HG02884 (cell line): ENCODE results near the gene PCP4L1.
A peak's percentile ranks its signal among the peaks of the same experiment; 100 is the strongest.

Source experiments
- ATAC-seq: cut with Tn5 transposase; IDR thresholded peaks from one replicate; pipeline ENCODE4 v1.9.1; 2021; ENCODE audit warnings: mild to moderate bottlenecking, moderate library complexity; ENCODE audit not compliant: unreplicated experiment

Gene PCP4L1

DNA sequence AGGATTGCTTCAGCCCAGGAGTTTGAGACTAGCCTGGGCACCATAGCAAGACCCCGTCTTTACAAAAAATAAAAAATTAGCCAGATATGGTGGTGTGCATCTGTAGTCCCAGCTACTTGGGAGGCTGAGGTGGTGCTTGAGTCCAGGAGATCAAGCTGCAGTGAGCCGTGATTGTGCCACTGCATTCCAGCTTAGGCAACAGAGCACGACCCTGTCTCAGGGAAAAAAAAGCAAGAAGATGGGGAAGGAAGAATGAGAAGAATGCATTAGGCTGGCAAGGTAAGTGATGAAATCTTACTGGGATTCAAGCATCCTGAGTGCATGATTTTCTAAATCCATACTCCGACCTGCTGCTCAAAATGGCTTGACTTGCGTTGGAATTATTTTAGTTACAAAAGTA lies 6.8 kb downstream of the PCP4L1 start:
- ATAC-seq: no peak

GRCh38 chr1:161266202-161266601 lies 7.7 kb downstream of the PCP4L1 start:
- ATAC-seq: no peak

DNA sequence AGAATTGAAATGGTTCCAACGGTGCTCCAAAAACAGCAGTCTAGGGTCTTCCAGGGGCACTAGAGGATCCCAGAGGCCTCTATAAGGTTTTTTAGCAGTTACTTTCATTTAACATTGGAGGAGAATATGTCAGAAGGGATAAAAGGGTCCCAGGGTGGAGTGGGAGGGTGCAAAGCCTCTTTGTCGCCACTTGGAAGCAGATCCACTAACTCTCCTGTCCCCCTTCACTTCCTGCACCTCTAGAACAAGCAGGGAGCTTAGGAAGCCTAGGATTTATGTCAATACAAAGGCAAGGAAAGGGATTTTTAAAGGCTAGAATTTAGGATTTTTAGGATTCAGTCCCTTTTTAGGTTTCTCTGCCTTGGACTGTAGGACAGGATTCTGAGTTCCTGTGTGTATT lies 8.3 kb downstream of the PCP4L1 start:
- ATAC-seq: no peak

DNA sequence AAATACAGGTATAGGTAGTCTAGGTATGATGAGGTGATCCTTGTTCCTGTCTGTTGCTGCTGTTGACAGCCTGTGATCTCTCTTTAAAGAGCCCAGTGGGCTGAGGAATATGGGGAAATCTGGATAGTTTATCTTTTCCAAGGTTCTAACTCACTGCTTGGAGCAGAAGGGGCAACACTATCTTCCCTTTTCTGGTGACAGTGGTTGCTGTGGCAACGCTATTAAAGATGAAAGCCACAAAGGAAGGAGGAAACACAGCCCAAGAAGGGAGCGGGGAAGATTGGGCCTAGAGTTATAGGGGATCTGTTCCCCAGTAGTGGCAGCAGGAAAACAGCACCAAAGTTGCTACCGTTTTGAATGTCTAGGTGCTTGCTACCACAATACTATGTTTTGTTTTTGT lies 8.8 kb downstream of the PCP4L1 start:
- ATAC-seq: no peak

- ATAC-seq: no peak
Measured at GRCh38 chr1:161273402-161273801, 14.9 kb downstream of the PCP4L1 start.

- ATAC-seq: no peak
Measured at GRCh38 chr1:161274874-161275273, 16.3 kb downstream of the PCP4L1 start.

DNA sequence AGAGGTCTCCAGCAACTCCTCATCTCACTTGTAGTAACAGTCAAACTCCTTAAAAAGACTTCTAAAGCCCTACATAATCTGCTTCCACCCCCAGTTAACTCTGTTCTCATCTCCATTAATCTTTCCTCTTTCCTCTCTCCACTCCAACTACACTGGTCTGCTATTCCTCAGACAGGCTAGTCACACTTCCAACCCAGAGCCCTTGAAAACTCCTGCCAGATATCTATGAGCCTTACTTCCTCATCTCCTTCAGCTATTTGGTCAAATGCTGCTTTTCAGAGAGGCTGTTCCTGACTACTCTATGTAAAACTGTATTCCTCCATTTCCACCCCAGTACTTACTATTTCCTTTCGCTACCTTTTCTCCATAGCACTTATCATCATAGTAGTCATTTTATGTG lies 24.4 kb downstream of the PCP4L1 start:
- no peak for ATAC-seq

- ATAC-seq: no peak
Measured at GRCh38 chr1:161285113-161285512, 26.6 kb downstream of the PCP4L1 start.

DNA sequence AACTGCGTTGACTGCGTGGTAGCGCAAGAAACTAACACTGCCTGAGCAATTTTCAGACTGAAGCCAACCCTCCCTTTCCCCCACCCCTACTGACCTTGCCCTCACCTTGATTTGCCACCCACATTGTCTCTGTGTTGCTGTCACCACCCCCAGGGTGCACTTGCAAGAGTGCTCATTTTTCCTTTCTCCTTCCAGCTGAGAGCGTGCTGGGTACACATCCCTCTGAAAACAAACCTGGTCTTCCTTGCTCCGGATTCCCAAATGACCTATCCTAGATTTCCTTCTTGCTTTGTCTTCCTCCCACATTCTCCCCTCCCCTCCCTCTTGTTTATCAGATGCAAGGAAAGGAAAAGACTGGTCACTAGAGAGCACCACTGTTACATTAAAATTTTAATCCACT lies 27.0 kb downstream of the PCP4L1 start:
- ATAC-seq: no peak

DNA sequence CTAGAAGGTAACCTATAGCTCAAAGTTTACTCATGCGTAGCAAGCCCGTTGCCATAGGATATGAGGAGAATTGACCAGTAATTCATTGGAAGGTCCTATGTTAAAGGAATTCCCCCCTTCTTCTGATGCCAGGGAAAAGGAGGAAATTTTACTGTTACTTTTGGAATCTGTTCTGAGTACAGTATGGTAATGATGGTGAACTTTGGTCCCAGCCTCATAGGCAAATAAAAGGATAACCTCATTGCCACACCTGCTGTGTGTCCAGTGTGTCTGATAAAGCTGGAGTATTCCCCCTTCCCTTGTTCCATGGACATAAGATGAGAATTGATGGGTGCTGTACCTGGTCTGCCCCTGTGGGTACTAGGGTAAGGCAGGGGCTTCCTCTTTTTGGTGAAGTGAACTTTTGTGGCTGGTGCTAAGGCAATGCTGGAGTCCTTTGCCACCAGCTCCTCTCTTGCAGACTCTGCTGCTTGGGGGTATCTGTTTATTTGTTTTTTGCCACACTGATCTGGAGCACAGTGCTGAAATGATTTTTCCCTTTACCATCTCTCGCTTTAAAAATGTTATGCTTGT lies 29.0 kb downstream of the PCP4L1 start:
- ATAC-seq: no peak

DNA sequence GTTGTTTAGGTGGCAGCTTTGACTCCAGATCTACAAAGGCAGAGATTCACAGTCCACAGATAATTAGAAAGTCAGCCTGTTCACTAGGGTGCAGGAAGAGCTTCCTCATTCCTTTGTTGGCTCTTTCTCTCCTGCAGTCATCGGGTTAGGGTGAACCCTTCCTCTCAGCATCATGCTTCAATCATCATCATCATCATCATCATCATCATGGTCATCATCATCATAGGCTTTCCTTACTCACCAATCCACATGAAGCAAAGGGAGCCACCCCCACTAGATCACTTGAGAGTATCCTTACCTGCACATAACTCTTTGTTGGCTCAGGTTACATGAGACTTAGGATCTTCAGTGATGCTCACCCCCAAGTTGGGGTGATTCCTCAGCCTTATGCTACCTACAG lies 32.2 kb downstream of the PCP4L1 start:
- ATAC-seq: no peak

DNA sequence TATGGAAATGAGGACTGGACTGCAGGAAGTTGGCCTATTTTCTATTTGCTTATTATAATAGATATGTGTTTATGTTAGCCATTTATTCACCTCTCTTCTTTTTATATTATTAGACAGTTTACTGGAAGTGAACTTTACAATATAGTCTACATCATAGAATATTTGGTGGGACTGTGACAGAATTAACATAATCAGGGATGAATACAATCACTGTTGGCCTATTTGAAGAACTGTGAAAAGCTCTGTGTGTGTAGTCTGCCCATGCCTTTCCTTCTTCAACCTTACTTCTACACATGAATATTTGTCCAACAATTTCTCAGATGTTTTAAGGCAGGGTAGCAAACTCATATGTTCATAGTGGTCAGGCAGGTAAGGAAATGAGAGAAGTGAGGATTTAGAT lies 38.9 kb downstream of the PCP4L1 start:
- no peak for ATAC-seq

DNA sequence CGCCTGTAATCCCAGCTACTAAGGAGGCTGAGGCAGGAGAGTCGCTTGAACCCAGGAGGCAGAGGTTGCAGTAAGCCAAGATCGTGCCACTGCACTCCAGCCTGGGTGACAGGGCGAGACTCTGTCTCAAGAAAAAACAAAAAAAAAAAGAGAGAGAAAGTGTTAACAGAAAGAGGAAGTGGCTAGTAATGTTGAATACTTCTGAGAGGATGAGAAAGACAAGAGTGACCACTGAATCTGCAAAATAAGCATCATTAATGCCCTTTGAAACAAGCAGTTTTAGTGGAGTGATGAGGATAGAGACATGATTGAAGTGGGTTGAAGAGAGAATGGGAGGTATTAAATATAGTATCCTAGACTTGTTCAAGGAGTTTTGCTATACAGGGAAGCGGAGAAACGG lies 39.6 kb downstream of the PCP4L1 start:
- ATAC-seq: no peak

GRCh38 chr1:161299347-161299746 lies 40.8 kb downstream of the PCP4L1 start:
- ATAC-seq: no peak

GRCh38 chr1:161300478-161300877 lies 41.9 kb downstream of the PCP4L1 start:
- no peak for ATAC-seq

- no peak for ATAC-seq
Measured at GRCh38 chr1:161304927-161305866, 46.7 kb downstream of the PCP4L1 start.

GRCh38 chr1:161305867-161306519 lies 47.4 kb downstream of the PCP4L1 start:
- ATAC-seq: peak; percentile 68

GRCh38 chr1:161307230-161307768 lies 48.8 kb downstream of the PCP4L1 start:
- ATAC-seq: no peak

DNA sequence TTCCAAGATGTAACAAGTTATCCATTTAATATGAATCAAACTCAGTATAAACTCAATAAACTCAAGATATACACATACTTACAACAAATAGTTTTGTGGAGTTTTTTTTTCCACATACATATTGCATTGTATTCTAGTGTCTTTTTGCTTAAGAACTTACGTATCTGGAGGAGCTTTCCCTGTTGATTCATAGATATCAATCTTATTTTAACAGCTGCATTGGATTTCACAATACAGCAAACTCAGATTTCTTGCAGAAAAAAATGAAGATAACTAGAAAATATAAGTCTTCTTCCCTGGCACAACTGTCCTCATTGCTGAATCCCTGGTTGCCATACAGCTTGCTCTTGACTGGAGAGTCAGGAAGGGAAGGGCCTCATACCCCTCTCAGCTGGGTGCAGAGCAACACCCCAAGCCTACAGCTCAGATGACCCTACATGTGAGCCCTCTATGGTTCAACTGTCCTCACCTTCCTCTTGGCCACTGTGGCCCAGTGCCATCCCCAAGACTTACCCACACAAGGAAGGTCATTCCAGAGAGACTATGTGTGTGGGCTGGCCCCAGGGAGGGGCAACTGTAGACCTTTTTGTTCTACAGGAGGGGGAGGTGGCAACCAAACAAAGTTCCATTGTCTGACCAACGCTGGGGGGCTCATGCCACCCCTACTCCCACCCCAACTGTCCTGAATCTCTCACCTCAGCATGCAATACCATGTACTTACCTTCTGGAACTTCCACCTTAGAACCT lies 49.5 kb downstream of the PCP4L1 start:
- ATAC-seq: no peak

DNA sequence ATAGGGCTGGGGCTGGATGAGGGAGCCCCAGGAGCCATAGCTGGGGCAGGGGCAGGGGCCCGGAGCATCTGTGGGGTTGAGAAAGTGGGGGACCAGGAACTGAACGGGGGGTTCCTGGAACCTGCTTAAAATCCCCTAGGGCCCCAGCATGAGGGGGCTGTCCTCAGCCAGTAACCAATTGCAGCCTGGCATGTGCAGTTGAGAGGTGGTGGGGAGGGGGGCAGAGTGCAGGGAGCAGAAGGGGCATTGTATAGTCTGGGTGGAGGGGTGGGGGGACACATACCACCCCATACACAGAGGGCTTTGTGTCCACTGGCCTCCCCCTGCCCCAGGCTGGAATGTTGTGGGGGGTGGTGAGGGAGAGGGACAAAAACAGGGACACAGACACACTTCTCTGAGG lies 51.3 kb downstream of the PCP4L1 start, which contains the start of gene MPZ:
Gene MPZ (minus strand): TSS at position 101 of the 400 bp plus-strand sequence. CDS start 63 bp downstream, at position 38.
- no peak for ATAC-seq
